ENCODE measurements around the gene WIPF2. TPM values are rescaled to one million over a fixed set of nuclear protein-coding genes. Genes with fewer than 3 reads are reported as not detected.

The WIPF2 gene
- total and polyA plus RNA-seq, 2 of the 8 experiments (the other 6 are each of a cell fraction or from before 2014, with no cell fraction given) = 6.9 to 25.3 TPM

DNA sequence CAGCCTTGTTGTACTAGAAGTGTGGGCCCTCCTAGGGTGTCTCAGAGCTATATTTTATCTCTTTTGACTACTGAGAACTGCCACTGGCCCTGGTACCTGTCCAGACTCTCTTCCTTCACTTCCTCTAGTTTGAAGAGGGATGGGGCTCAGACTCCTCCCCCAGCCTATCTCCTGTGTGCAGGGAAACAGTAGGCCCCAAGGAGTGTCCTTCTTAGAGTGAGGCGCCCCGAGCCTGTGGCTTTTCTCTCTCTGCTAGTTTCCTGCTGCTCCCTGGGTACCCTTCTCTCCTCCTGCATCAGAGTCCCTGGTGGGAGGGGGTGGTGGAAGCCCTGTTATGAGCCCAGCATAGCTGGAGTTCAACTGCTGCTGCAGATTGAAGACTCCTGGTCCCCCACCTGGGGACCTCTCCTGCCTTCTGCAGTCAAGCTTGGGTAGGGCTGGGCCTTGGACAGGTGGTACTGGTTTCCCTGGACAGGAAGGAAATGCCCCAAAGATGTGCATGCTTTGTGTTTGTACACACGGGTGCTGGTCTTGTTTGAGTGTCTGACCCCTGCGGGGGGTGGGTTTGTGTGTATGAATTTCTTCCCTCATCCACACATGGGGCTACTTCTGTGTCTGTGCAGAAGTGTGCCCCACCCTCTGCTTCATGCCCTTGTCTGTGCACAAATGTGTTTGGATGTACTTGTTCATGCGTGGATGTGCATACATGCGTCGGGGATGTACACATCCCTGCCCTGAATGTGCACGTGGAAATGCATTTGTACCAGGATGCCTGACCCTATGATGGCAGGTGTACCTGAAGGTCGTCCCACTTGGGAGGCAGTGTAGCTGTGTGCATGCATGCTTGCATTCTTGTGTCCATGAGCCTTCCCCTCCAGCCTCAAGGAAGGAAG is 96.8 kb downstream of the WIPF2 start (continued):
- TF ChIP-seq, protein P1, sequence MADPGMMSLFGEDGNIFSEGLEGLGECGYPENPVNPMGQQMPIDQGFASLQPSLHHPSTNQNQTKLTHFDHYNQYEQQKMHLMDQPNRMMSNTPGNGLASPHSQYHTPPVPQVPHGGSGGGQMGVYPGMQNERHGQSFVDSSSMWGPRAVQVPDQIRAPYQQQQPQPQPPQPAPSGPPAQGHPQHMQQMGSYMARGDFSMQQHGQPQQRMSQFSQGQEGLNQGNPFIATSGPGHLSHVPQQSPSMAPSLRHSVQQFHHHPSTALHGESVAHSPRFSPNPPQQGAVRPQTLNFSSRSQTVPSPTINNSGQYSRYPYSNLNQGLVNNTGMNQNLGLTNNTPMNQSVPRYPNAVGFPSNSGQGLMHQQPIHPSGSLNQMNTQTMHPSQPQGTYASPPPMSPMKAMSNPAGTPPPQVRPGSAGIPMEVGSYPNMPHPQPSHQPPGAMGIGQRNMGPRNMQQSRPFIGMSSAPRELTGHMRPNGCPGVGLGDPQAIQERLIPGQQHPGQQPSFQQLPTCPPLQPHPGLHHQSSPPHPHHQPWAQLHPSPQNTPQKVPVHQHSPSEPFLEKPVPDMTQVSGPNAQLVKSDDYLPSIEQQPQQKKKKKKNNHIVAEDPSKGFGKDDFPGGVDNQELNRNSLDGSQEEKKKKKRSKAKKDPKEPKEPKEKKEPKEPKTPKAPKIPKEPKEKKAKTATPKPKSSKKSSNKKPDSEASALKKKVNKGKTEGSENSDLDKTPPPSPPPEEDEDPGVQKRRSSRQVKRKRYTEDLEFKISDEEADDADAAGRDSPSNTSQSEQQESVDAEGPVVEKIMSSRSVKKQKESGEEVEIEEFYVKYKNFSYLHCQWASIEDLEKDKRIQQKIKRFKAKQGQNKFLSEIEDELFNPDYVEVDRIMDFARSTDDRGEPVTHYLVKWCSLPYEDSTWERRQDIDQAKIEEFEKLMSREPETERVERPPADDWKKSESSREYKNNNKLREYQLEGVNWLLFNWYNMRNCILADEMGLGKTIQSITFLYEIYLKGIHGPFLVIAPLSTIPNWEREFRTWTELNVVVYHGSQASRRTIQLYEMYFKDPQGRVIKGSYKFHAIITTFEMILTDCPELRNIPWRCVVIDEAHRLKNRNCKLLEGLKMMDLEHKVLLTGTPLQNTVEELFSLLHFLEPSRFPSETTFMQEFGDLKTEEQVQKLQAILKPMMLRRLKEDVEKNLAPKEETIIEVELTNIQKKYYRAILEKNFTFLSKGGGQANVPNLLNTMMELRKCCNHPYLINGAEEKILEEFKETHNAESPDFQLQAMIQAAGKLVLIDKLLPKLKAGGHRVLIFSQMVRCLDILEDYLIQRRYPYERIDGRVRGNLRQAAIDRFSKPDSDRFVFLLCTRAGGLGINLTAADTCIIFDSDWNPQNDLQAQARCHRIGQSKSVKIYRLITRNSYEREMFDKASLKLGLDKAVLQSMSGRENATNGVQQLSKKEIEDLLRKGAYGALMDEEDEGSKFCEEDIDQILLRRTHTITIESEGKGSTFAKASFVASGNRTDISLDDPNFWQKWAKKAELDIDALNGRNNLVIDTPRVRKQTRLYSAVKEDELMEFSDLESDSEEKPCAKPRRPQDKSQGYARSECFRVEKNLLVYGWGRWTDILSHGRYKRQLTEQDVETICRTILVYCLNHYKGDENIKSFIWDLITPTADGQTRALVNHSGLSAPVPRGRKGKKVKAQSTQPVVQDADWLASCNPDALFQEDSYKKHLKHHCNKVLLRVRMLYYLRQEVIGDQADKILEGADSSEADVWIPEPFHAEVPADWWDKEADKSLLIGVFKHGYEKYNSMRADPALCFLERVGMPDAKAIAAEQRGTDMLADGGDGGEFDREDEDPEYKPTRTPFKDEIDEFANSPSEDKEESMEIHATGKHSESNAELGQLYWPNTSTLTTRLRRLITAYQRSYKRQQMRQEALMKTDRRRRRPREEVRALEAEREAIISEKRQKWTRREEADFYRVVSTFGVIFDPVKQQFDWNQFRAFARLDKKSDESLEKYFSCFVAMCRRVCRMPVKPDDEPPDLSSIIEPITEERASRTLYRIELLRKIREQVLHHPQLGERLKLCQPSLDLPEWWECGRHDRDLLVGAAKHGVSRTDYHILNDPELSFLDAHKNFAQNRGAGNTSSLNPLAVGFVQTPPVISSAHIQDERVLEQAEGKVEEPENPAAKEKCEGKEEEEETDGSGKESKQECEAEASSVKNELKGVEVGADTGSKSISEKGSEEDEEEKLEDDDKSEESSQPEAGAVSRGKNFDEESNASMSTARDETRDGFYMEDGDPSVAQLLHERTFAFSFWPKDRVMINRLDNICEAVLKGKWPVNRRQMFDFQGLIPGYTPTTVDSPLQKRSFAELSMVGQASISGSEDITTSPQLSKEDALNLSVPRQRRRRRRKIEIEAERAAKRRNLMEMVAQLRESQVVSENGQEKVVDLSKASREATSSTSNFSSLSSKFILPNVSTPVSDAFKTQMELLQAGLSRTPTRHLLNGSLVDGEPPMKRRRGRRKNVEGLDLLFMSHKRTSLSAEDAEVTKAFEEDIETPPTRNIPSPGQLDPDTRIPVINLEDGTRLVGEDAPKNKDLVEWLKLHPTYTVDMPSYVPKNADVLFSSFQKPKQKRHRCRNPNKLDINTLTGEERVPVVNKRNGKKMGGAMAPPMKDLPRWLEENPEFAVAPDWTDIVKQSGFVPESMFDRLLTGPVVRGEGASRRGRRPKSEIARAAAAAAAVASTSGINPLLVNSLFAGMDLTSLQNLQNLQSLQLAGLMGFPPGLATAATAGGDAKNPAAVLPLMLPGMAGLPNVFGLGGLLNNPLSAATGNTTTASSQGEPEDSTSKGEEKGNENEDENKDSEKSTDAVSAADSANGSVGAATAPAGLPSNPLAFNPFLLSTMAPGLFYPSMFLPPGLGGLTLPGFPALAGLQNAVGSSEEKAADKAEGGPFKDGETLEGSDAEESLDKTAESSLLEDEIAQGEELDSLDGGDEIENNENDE (IDR thresholded peaks at IDR 0.05; ENCODE audit: insufficient replicate concordance, low read length) = no peak
- TF ChIP-seq KDM5A (IDR thresholded peaks at IDR 0.05; ENCODE audit: low read length) (no peak), RAD21 (IDR thresholded peaks at IDR 0.05 in 1 of 2, conservative IDR thresholded peaks at IDR 0.05 in 1 of 2; ENCODE audit: low read depth in 2 of 2, low read length in 2 of 2) (no peak), CBX8 (IDR thresholded peaks at IDR 0.05; ENCODE audit: borderline replicate concordance, low read depth, low read length) (no peak)
